GM10847 (cell line): ENCODE measurements around the gene UBB.

Experiments
- POLR2A ChIP-seq: IDR thresholded peaks from 2 replicates; pipeline ENCODE4 v1.6.1; 2011; ENCODE audit not compliant: insufficient read length; ENCODE audit errors: extremely low read depth

Gene UBB

GRCh38 chr17:16358394-16358793 is 22.5 kb upstream of the UBB start:
- no peak for TF ChIP-seq POLR2A

- no peak for TF ChIP-seq POLR2A
Observed at GRCh38 chr17:16361874-16362273, 19.0 kb upstream of the UBB start.

DNA sequence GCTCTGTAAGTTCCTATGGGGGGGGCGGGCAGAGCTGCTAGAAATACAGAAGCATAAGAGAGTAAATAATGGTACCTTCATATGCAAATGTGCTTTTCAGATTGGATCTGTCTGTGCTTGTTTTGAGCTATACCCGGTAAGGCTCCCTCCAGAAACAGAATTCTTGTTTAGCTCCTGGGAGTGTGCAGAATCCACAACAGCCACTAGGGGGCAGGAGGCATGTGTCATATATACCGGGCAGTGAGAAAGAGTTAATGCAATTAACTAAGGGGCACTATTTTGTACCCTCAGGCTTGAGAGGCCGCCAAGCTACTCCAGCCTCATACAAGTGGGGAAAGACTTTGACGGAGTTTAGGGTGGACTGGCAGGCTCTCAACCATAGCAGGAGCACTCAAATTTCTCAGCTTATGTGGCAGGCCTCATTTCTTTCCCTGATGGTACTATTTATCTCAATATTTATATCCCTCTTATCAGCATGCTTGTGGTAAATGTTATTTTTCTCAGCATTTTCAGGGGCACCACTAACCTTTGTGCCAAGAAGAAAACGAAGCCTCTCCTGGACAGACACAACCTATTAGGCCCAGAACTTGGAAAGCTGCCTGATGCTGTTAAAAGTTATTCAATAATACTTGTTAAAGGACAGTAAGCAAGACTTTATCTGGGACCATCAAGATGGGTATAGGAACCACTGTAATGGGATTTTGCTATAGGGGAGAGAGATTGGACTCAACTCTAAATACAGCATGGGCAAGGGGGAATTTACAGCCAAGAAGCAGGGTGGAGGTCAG is 16.9 kb upstream of the UBB start:
- TF ChIP-seq POLR2A: no peak

DNA sequence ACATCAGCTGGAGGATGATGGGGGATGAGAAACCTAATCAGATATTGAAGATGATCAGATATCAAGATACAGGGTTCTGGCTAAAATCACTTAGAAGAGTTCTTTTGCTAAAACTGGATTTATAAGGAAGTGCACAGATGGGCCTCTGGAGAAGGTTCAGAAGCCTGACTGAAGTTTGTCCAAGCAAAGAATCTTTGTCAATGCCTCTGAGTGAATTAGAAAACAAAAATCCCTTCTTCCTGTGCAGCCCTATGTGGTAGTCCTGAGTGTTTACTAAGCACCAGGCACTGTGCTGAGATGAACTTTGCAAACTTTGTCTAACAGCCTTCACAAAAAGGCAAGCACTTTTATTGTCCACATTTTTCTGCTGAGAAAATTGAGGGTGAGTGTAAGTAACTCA is 16.3 kb upstream of the UBB start:
- no peak for TF ChIP-seq POLR2A

DNA sequence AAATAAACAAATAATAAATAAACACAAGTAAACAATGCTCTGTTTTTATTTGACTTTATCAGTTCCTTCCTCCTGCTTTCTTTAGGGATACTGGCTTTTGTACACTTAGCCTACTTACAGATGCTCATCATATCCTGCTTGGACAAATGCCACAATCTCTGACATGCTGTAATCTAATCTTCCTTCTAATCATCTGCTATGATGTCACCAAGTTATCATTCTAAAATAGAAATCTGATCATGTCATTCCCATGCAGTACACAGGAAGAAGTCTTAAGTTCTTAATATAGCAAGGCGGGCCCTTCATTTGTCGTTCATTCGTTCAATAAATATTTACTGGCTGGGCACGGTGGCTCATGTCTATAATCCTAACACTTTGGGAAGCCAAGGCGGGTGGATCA is 9.1 kb upstream of the UBB start:
- TF ChIP-seq POLR2A: no peak

GRCh38 chr17:16374146-16374938 is 6.5 kb upstream of the UBB start:
- no peak for TF ChIP-seq POLR2A

DNA sequence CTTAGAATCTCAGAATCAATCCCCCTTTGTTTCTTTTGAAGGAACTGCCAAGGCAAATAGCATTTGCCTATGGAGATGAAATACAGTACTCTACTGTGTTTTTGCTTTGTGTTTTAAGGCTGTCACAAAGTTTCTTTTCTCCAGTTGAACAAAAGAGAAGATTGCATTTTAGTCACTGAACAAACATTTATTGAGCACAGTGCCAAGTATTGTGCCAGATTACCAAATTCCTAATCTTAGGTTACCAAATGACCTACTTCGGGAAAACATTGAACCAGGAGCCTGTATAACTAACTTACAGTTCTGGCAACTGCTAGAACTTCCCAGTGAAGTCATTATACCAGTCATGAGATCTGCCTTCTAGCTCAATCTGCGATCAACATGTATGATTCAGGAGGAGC is 3.0 kb upstream of the UBB start:
- no peak for TF ChIP-seq POLR2A

GRCh38 chr17:16378636-16379282 is 2.1 kb upstream of the UBB start:
- TF ChIP-seq POLR2A: no peak

DNA sequence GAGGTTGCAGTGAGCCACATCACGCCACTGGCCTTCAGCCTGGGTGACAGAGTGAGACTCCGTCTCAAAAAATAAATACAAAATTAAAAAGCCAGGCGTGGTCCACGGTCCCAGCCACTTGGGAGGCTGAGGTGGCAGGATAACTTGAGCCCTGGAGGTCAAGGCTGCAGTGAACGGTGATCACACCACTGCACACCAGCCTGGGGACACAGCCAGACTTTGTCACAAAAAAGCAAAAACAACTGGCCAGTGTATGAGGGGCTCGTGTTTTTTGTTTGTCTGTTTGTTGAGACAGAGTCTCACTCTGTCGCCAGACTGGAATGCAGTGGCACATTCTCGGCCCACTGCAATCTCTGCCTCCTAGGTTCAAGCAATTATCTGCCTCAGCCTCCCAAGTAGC is 1.2 kb upstream of the UBB start:
- no peak for TF ChIP-seq POLR2A

DNA sequence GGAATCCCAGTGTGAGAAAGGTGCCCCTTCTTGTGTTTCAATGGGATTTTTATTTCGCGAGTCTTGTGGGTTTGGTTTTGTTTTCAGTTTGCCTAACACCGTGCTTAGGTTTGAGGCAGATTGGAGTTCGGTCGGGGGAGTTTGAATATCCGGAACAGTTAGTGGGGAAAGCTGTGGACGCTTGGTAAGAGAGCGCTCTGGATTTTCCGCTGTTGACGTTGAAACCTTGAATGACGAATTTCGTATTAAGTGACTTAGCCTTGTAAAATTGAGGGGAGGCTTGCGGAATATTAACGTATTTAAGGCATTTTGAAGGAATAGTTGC is 567 bp downstream of the UBB start:
- TF ChIP-seq POLR2A: no peak

GRCh38 chr17:16383216-16383615 is 2.3 kb downstream of the UBB start:
- TF ChIP-seq POLR2A: no peak

DNA sequence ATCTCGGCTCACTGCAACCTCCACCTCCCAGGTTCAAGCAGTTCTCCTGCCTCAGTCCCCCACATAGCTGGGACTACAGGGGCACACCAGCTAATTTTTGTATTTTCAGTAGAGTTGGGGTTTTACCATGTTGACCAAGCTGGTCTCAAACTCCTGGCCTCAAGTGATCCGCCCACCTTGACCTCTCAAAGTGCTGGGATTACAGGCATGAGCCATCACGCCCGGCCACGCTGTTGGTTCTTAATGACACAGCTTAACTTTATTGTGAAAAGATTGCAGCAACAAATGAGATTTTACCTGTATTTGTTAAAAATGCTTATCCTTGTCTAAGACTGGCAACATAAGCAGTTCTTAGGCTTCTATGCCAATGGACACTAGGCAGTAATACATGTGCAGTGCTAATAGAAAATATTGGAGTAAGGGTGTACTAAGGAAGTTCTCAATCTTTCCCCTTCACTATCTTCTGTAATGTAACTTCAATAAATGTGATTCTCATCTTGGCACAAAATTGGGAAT is 2.9 kb downstream of the UBB start:
- TF ChIP-seq POLR2A: no peak

DNA sequence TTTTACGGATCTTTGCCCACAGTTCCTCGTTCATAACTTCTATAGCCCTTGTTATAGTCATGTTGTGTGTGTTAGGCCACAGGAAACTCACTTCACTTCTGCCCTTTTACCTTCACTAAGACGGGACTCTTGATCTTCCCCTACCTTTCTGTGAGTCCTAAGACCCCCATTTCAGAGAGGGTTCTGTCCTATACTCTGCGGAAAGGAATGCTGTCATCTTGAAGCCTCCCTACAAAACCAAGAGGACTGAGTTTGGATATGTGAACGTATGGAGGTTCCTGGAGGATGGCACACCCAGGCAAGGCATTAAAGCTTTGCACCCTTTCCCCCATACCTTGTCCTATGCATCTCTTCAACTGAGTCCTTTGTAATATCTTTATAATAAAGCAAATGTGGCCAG is 3.7 kb downstream of the UBB start:
- no peak for TF ChIP-seq POLR2A

- no peak for TF ChIP-seq POLR2A
Observed at GRCh38 chr17:16391451-16391850, 10.6 kb downstream of the UBB start.

GRCh38 chr17:16398270-16399267 is 17.7 kb downstream of the UBB start:
- TF ChIP-seq POLR2A: no peak
